Sigmoid colon (tissue), 4 donors: ENCODE results near the gene RYK.

ENCODE experiments used
- CTCF ChIP-seq, 4 experiments: fragments of 450-650 bp in 3 of 4; fragments of 200-600 bp in 1 of 4; IDR thresholded peaks; one replicate each; pipeline ENCODE4 v1.5.1; 2016 to 2019; ENCODE audit warnings: antibody characterized with exemption in 4 of 4, mild to moderate bottlenecking in 3 of 4, moderate library complexity in 2 of 4
- EP300 ChIP-seq, 4 donors: sonication (generic); formaldehyde crosslinking; IDR thresholded peaks; one replicate each; pipeline ENCODE4 v1.6.1; 2017; ENCODE audit warnings: antibody characterized with exemption in 4 of 4
- POLR2A ChIP-seq, 2 donors: fragments of 450-650 bp; IDR thresholded peaks; one replicate each; pipeline ENCODE4 v1.6.1; 2016; ENCODE audit warnings: antibody characterized with exemption in 2 of 2, mild to moderate bottlenecking in 2 of 2, moderate library complexity in 2 of 2
- POLR2AphosphoS5 ChIP-seq, 4 donors: sonication (generic); formaldehyde crosslinking; IDR thresholded peaks; one replicate each; pipeline ENCODE4 v1.6.1; 2017; ENCODE audit warnings: antibody characterized with exemption in 4 of 4

DNA sequence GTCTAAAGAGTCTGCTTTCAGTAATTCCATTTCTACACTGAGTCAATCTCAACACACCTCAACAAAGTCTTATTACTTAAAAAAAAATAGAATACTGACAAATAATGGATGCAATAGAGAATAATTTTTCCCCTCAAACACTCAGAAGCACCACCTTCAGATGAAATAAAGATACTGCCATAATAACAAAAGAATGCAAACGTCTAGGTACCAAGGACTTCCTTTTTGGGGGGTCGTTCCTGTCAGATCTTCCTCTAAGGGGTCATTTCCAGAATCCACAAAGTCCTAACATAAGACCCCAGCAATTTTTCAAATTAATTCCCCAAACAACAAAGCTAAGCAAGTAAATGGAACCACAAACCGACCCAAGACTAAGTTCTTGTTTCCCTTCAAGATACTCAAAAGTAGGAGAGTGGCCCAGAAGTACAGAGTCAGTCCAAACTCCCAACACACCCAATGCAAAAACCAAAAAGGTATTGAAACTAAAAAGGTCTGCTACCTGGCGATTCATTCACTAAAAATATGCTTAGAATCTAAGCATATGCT, 1.3 kb downstream of the RYK start:
- TF ChIP-seq CTCF (IDR thresholded peaks at IDR 0.05) (no peak), EP300 (IDR thresholded peaks at IDR 0.05) (no peak), POLR2A (IDR thresholded peaks at IDR 0.05) (no peak), POLR2AphosphoS5 (IDR thresholded peaks at IDR 0.05) (no peak)
